ENCODE data around the gene ACACA. TPM values are rescaled to one million over a fixed set of nuclear protein-coding genes. Genes with fewer than 3 reads are reported as not detected.
"Not testable (repeated sequence)": the region's sequence is repeated elsewhere in the genome, so short reads cannot be mapped to it uniquely, and the experiment has no call there.

The ACACA gene
- total RNA-seq, 2 experiments from 2014 or later = 58.9 to 64.0 TPM

DNA sequence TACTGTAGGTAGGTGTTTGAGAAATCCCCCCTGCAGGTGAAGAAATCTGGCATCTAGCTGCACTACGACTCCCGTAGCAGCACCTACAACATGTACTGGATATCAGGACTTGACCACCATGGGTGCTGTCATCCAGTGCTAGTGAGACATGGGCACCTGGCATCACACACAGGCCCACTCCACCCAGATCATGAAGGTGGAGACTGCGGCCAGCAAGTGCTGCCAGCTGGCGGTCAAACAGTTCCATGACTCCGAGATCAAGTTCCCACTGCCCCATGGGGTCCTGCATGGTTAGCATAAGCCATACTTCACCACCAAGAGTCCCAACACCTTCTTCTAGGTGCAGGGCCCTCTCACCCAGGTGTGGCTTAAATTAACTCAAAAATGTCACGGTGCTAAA, 243.8 kb downstream of the ACACA start:
- ChIA-PET CTCF (no interaction called here), POLR2A (no interaction called here)
- Mint-ChIP-seq H3K9me3 (ENCODE audit: insufficient read depth) (no peaks in the 10 kb centered on the region), H3K27me3 (ENCODE audit: low read depth) (no peaks in the 10 kb centered on the region), H3K4me3 (no peak overlapping the region), H3K27ac (no peak overlapping the region), H3K4me1 (ENCODE audit: low read depth) (no peaks in the 10 kb centered on the region), H3K36me3 (ENCODE audit: low read depth) (peaks cover 24% of the 10 kb centered on the region)
- no peak for DNase-seq
- ATAC-seq = no peak

DNA sequence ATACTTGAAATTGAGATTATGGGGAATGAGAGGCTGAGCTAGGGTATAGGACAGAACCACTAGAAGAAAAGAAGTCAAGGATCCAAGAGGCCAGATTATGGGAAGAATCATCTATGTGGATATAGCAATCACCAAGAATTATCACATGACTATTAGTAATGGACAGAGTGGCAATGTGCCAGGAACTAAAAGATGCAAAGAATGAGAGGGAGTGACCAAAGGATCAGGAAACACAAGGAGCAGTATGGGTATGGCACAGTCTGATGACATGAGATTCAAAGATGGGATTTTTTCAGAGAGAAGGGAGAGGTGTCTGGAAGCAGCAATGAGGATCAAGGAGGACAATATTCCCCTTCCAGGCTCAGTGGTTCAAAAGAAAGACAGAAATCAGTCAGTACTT, 245.7 kb downstream of the ACACA start:
- DNase-seq (no peak), ATAC-seq (no peak)
- no peak overlapping the region for H3K27ac Mint-ChIP-seq
- POLR2A ChIA-PET = no interaction called here
- no peaks in the 10 kb centered on the region for H3K4me1 Mint-ChIP-seq (ENCODE audit: low read depth)
- H3K4me3 Mint-ChIP-seq = no peak overlapping the region
- no peaks in the 10 kb centered on the region for H3K27me3 Mint-ChIP-seq (ENCODE audit: low read depth)
- CTCF ChIA-PET = no interaction called here
- H3K9me3 Mint-ChIP-seq (ENCODE audit: insufficient read depth) = no peaks in the 10 kb centered on the region
- peaks cover 25% of the 10 kb centered on the region for H3K36me3 Mint-ChIP-seq (ENCODE audit: low read depth)

DNA sequence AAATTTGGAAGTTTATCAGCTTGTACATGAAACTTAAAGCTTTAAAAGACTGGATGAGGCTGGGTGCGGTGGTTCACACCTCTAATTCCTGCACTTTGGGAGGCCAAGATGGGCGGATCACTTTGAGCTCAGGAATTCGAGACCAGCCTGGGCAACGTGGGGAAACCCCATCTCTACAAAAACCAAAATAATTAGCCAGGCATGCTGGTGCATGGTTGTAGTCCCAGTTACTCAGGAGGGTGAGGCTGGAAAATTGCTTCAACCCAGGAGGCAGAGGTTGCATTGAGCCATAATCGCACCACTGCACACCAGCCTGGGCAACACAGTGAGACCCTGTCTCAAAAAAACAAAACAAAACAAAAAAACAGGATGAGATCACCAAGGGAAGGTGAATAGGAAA, 248.3 kb downstream of the ACACA start:
- Mint-ChIP-seq H3K4me1 (ENCODE audit: low read depth) (no peaks in the 10 kb centered on the region), H3K9me3 (ENCODE audit: insufficient read depth) (no peaks in the 10 kb centered on the region), H3K27me3 (ENCODE audit: low read depth) (no peaks in the 10 kb centered on the region), H3K36me3 (ENCODE audit: low read depth) (peaks cover 25% of the 10 kb centered on the region), H3K4me3 (no peak overlapping the region), H3K27ac (no peak overlapping the region)
- ChIA-PET POLR2A (no interaction called here), CTCF (no interaction called here)
- DNase-seq (no peak), ATAC-seq (no peak)

DNA sequence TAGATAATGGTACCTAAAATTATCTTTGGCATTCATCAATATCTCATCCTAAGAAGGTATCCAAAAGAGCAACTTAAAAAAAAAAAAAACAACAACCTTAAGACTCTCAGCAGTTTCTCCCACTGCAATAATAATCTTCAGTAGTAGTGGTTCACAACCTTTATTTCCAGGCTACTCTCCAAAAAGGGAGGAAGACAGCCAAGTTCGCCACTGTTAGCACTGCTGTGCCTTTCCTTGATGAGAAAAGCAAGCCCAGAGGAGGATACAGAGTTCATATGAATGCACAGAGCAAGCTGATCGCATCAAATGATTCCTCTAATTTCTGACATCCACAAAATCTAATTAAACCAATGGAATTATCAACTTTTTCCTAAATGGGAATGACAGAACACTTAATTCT, 258.5 kb downstream of the ACACA start:
- no peak overlapping the region for H3K27ac Mint-ChIP-seq
- CTCF ChIA-PET = interaction anchor here (0.7 to 1.8 kb wide), 3 partner anchors 15 to 519 kb away, joined by 3 to 6 read pairs (median 3); no protein-coding TSS in a partner anchor
- ATAC-seq (no peak), DNase-seq (no peak)
- no peaks in the 10 kb centered on the region for H3K9me3 Mint-ChIP-seq (ENCODE audit: insufficient read depth)
- no peaks in the 10 kb centered on the region for H3K27me3 Mint-ChIP-seq (ENCODE audit: low read depth)
- peaks cover 26% of the 10 kb centered on the region for H3K36me3 Mint-ChIP-seq (ENCODE audit: low read depth)
- POLR2A ChIA-PET = no interaction called here
- H3K4me1 Mint-ChIP-seq (ENCODE audit: low read depth) = peaks cover 8% of the 10 kb centered on the region
- no peak overlapping the region for H3K4me3 Mint-ChIP-seq

DNA sequence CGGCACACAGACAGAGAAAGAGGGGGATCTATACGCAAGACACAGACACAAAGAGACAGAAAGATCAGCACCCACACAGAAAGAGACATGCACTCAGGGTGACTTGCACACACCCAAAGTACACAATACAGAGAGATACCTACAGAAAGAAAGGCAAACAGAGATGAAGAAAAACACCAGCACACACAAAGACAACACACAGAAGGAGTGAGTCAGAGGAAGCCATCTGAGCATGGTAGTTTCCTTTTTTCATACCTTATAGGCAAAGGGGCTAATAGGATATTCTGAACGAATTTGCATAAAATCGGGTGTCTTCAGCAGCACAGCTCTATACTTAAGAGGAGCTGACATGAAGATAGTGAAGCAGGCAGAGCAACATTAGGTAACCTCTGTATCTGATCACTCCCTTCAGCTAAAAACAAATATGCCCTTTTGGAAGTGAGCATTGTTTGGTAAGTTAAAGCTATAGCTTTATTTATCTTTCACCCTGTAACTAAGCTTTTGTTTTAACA, 259.3 kb downstream of the ACACA start:
- CTCF ChIA-PET = interaction anchor here (1.4 to 1.8 kb wide), 2 partner anchors 15 to 93 kb away, joined by 3 to 6 read pairs; no protein-coding TSS in a partner anchor
- Mint-ChIP-seq H3K36me3 (ENCODE audit: low read depth) (peaks cover 27% of the 10 kb centered on the region), H3K9me3 (ENCODE audit: insufficient read depth) (no peaks in the 10 kb centered on the region), H3K27ac (peak overlapping the region; percentile 34), H3K27me3 (ENCODE audit: low read depth) (no peaks in the 10 kb centered on the region), H3K4me1 (ENCODE audit: low read depth) (peaks cover 8% of the 10 kb centered on the region), H3K4me3 (no peak overlapping the region)
- DNase-seq = no peak
- POLR2A ChIA-PET = no interaction called here
- ATAC-seq = peak; percentile 53

DNA sequence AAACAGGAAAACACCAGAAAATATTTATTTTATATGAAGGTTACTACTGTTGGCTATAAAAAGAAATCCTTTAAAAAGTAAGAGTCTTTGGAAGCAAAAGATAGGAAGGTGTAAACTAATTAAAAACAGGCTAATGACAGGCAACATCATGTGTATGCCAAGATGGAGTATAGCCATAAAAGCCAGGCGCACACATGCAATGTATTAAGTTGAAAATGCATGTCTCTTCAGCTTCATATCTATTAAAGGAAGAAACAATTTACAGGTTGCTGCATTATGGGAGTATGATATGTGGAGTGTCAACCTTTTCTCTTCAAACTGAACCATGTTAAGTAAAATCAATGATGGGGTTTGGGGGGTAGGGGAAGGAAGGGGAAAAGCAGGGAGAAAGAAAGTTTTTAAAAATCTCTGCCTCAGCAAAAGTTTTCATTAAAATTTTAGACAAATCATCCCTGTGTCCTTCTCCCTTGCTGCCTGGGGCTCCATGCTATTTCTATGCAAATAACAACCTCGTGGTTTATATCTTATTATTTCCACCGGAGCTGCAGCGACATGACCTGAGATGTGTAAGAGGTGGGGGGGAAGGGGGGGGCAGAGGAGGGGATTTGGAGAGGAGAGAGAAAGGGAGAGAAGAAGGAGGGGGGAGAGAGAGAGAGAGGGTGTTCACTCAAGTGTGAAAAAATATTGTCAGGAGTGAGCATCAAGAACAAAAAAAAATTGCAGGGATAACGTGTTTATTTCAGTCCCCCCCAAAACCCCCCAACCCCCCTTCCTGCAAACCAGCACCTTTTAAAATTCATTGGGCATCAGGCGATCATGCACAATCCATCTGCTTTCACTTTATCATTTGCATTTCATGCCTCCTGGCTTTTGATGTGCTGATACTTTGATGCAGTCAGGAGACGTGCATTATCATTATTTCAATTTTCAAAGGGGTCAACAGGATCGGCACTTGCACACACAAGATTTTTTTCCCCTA, 260.3 kb downstream of the ACACA start:
- POLR2A ChIA-PET = no interaction called here
- Mint-ChIP-seq H3K4me3 (no peak overlapping the region), H3K27ac (no peak overlapping the region), H3K4me1 (ENCODE audit: low read depth) (peaks cover 8% of the 10 kb centered on the region), H3K36me3 (ENCODE audit: low read depth) (peaks cover 25% of the 10 kb centered on the region), H3K9me3 (ENCODE audit: insufficient read depth) (no peaks in the 10 kb centered on the region), H3K27me3 (ENCODE audit: low read depth) (no peaks in the 10 kb centered on the region)
- CTCF ChIA-PET = no interaction called here
- DNase-seq (no peak), ATAC-seq (no peak)

DNA sequence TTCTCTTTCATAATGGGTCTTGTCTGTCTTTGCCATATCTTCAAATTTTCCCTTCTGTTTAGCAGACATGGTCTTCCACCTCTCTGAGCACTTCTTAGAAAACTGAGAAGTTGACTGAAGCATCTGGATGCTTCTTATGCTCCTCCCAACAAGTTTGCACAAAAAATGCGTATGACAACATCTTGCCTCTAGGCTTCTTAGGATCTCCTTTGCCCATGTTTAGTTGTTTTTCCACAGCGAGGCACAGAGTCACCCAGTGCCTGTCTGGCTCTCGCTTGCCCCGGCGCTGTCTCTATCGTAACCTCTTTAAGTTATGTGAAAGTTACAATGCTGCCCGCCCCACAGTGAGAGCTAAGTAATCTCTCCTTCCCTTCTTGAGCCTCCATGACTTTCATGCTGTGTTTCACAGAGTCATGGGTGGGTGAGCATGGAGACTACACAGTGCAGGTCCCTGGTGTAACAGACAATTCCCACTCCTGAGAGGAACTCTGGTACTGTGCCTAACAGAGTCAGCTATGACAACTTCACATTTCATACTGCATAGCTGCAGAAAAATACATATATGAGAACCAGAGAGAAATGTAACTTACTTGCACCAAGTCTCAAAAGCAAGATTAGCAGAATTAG, 262.4 kb downstream of the ACACA start:
- peaks cover 8% of the 10 kb centered on the region for H3K4me1 Mint-ChIP-seq (ENCODE audit: low read depth)
- H3K27ac Mint-ChIP-seq = no peak overlapping the region
- H3K27me3 Mint-ChIP-seq (ENCODE audit: low read depth) = no peaks in the 10 kb centered on the region
- no peak for DNase-seq
- POLR2A ChIA-PET = no interaction called here
- CTCF ChIA-PET = interaction anchor here (0.7 to 1.0 kb wide), 2 partner anchors 20 to 229 kb away, joined by 3 read pairs; no protein-coding TSS in a partner anchor
- ATAC-seq = no peak
- no peaks in the 10 kb centered on the region for H3K9me3 Mint-ChIP-seq (ENCODE audit: insufficient read depth)
- H3K4me3 Mint-ChIP-seq = no peak overlapping the region
- H3K36me3 Mint-ChIP-seq (ENCODE audit: low read depth) = peaks cover 17% of the 10 kb centered on the region

DNA sequence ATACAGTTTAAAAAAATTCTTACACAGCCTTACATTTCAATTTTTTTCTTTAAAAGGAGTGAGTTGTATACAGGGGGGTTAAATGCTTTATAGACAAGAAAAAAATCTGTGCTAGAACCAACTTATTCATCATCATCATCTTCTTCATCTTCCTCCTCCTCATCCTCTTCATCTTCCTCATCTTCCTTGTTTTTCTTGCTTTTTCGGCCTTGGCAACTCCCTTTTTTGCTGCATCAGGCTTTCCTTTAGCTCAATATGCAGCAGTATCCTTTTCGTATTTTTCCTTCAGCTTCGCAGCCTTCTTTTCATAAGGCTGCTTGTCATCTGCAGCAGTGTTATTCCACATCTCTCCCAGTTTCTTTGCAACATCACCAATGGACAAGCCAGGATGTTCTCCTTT, 263.1 kb downstream of the ACACA start:
- CTCF ChIA-PET = interaction anchor here (0.7 kb wide), 1 partner anchor 230 kb away, joined by 3 read pairs; no protein-coding TSS in a partner anchor
- H3K36me3 Mint-ChIP-seq (ENCODE audit: low read depth) = peaks cover 15% of the 10 kb centered on the region
- DNase-seq; H3K27me3 Mint-ChIP-seq (ENCODE audit: low read depth); H3K27ac Mint-ChIP-seq; ATAC-seq; H3K9me3 Mint-ChIP-seq (ENCODE audit: insufficient read depth); H3K4me3 Mint-ChIP-seq; H3K4me1 Mint-ChIP-seq (ENCODE audit: low read depth); POLR2A ChIA-PET: not testable (repeated sequence)

DNA sequence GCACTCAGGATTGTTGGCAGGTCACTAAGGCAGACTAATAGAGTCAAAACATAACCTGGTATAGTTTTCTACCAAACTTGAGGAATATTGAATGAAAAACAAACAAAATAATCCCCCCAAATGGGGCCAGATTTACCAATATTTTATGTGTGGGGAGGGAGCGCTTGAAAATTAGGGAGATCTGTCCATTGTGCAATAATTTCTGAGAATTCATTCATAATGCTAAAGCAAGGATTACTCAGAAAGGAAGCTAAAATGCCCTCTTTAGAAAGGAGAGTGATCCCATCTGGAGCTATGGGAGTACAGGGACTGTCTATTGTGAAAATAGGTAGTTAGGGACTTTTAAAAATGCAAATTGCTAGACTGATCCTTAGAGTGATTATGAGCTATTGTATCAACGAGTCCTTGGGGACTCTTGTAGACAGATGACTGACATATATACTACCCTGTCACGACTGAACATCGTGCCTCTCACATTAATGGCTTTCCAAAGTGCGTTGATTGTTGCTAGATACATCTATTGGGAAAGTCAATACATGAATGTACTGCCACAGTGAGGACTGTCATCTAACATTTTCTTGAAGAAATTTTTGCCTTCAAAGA, 264.2 kb downstream of the ACACA start:
- CTCF ChIA-PET = no interaction called here
- peaks cover 15% of the 10 kb centered on the region for H3K36me3 Mint-ChIP-seq (ENCODE audit: low read depth)
- no peak overlapping the region for H3K4me3 Mint-ChIP-seq
- H3K9me3 Mint-ChIP-seq (ENCODE audit: insufficient read depth) = no peaks in the 10 kb centered on the region
- no peak overlapping the region for H3K27ac Mint-ChIP-seq
- H3K4me1 Mint-ChIP-seq (ENCODE audit: low read depth) = peaks cover 8% of the 10 kb centered on the region
- H3K27me3 Mint-ChIP-seq (ENCODE audit: low read depth) = no peaks in the 10 kb centered on the region
- POLR2A ChIA-PET = no interaction called here
- ATAC-seq (no peak), DNase-seq (no peak)

DNA sequence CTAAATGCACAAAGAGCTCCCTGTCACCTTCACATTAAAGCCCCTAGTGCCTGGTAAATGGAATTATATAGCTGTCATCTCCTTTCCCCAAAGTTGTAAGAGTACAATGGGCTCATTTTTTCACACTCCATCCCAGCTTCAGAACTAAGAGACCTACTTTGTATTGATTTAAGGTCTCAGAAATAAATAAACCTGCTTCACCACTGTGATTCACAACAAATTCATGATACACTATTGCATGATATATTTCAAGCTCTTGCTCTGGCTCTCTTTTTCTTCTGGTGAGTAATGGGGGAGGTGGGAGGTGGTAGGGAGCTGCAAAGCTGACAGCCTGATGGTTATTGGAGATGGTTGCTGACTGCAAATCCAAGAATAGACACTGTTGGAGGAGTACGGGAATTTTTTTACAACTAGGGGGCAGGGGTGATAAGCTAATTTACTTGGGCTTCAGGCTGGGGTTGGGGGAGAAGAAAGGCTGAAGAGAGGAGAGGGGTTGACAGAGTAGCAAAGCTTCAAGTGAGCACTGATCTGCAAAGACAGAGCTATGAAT, 268.0 kb downstream of the ACACA start:
- no peaks in the 10 kb centered on the region for H3K4me1 Mint-ChIP-seq (ENCODE audit: low read depth)
- ATAC-seq (no peak), DNase-seq (no peak)
- CTCF ChIA-PET = interaction anchor here (0.9 to 1.7 kb wide), 4 partner anchors 11 to 91 kb away, joined by 3 to 7 read pairs (median 4); no protein-coding TSS in a partner anchor
- no peak overlapping the region for H3K4me3 Mint-ChIP-seq
- H3K27me3 Mint-ChIP-seq (ENCODE audit: low read depth) = no peaks in the 10 kb centered on the region
- POLR2A ChIA-PET = no interaction called here
- H3K36me3 Mint-ChIP-seq (ENCODE audit: low read depth) = peaks cover 9% of the 10 kb centered on the region
- H3K27ac Mint-ChIP-seq = no peak overlapping the region
- no peaks in the 10 kb centered on the region for H3K9me3 Mint-ChIP-seq (ENCODE audit: insufficient read depth)

DNA sequence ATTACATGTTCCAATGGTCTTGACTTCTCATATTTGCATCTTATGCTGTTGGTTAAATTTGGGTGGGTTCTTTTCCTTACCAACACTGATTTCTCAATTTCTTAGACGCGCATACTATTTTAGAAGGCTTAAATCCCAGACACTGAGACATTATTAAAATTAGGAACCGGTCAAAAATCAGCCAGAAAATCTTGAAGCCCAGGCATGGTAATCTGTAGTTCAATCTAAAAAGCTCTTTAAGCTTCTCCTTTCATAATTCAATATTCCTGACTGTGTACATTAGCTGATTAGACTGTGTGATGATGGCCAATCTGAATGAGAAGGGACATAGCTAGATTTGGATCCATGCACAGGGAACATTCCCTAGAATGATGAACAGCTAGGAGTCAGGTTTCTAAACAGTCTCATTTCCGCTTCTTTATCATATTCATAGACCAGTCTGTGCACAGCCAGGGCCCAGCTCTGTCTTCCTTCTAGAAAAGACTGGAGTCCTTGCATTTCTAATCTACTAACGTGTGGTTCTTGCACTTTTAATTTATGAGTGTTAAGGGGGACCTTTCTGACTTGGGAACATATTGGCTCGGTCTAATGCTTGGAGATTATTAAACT, 268.6 kb downstream of the ACACA start:
- H3K9me3 Mint-ChIP-seq (ENCODE audit: insufficient read depth) = no peaks in the 10 kb centered on the region
- no peak for DNase-seq
- H3K27ac Mint-ChIP-seq = no peak overlapping the region
- no peak for ATAC-seq
- no peaks in the 10 kb centered on the region for H3K27me3 Mint-ChIP-seq (ENCODE audit: low read depth)
- no peak overlapping the region for H3K4me3 Mint-ChIP-seq
- H3K36me3 Mint-ChIP-seq (ENCODE audit: low read depth) = peaks cover 6% of the 10 kb centered on the region
- ChIA-PET POLR2A (interaction anchor here (0.6 kb wide), 1 partner anchor 102 kb away, joined by 3 read pairs; no protein-coding TSS in a partner anchor), CTCF (interaction anchor here (0.9 to 1.7 kb wide), 4 partner anchors 11 to 90 kb away, joined by 3 to 7 read pairs (median 4); no protein-coding TSS in a partner anchor)
- H3K4me1 Mint-ChIP-seq (ENCODE audit: low read depth) = no peaks in the 10 kb centered on the region
